Mesenchymal stem cell (in vitro differentiated cells and primary cell): Measurements from ENCODE around the gene TRAF7.

Experiments
- DNase-seq: peaks from one replicate; pipeline ENCODE4 v3.0.0-alpha.2; 2013
- H2AFZ ChIP-seq: one replicate; pipeline ENCODE4 v1.6.1; 2013; ENCODE audit warnings: low read depth, mild to moderate bottlenecking, control low read depth, inconsistent platforms, low read length, moderate library complexity
- H2AK5ac ChIP-seq: 2 replicates; pipeline ENCODE4 v1.6.1; 2013; ENCODE audit warnings: low read length, moderate library complexity, mild to moderate bottlenecking, inconsistent platforms; ENCODE audit not compliant: severe bottlenecking
- H2BK120ac ChIP-seq: one replicate; pipeline ENCODE4 v1.6.1; 2013; ENCODE audit warnings: low read depth, mild to moderate bottlenecking, inconsistent platforms, low read length, moderate library complexity
- H2BK12ac ChIP-seq, 2 experiments: one replicate each; pipeline ENCODE4 v1.6.1; 2013; ENCODE audit warnings: inconsistent platforms in 2 of 2, low read length in 2 of 2, mild to moderate bottlenecking in 2 of 2, moderate library complexity in 2 of 2, control low read depth in 1 of 2
- H2BK15ac ChIP-seq: one replicate; pipeline ENCODE4 v1.6.1; 2013; ENCODE audit warnings: mild to moderate bottlenecking, low read depth, inconsistent platforms; ENCODE audit not compliant: poor library complexity, severe bottlenecking
- H2BK5ac ChIP-seq: 2 replicates; pipeline ENCODE4 v1.6.1; 2013; ENCODE audit warnings: low read depth, mild to moderate bottlenecking, low read length, control low read depth, inconsistent platforms; ENCODE audit not compliant: poor library complexity, severe bottlenecking
- H3K14ac ChIP-seq, 2 experiments: one replicate each; pipeline ENCODE4 v1.6.1; 2013; ENCODE audit warnings: inconsistent platforms in 2 of 2, low read length in 2 of 2, control low read depth in 1 of 2, mild to moderate bottlenecking in 1 of 2, moderate library complexity in 1 of 2
- H3K18ac ChIP-seq, 2 experiments: one replicate each; pipeline ENCODE4 v1.6.1; 2013; ENCODE audit warnings: inconsistent platforms in 2 of 2, low read length in 2 of 2, control low read depth in 1 of 2, low read depth in 1 of 2, mild to moderate bottlenecking in 1 of 2
- H3K23ac ChIP-seq, 2 experiments: one replicate each; pipeline ENCODE4 v1.6.1; 2013; ENCODE audit warnings: inconsistent platforms in 2 of 2, low read length in 2 of 2, mild to moderate bottlenecking in 2 of 2, moderate library complexity in 2 of 2, control low read depth in 1 of 2
- H3K27ac ChIP-seq: 2 replicates; pipeline ENCODE4 v1.5.1; 2013; ENCODE audit warnings: mild to moderate bottlenecking, moderate library complexity, low read length, control low read depth, inconsistent platforms; ENCODE audit not compliant: poor library complexity, severe bottlenecking
- H3K27me3 ChIP-seq, 2 experiments: 2 replicates each; pipeline versions ENCODE4 v1.6.1 to v1.7.0; 2013; ENCODE audit warnings: low read length in 2 of 2, mild to moderate bottlenecking in 2 of 2, moderate library complexity in 2 of 2, control low read depth in 1 of 2, inconsistent platforms in 1 of 2; ENCODE audit not compliant: control insufficient read depth in 1 of 2, insufficient read depth in 1 of 2
- H3K36me3 ChIP-seq, 2 experiments: 2 replicates each; pipeline versions ENCODE4 v1.6.1 to v1.7.0; 2013; ENCODE audit warnings: low read length in 2 of 2, control low read depth in 1 of 2, inconsistent platforms in 1 of 2, low read depth in 1 of 2, mild to moderate bottlenecking in 1 of 2; ENCODE audit not compliant: insufficient read depth in 2 of 2, control insufficient read depth in 1 of 2
- H3K4ac ChIP-seq, 2 experiments: one replicate each; pipeline ENCODE4 v1.6.1; 2013; ENCODE audit warnings: inconsistent platforms in 2 of 2, low read length in 2 of 2, mild to moderate bottlenecking in 2 of 2, moderate library complexity in 2 of 2, control low read depth in 1 of 2, low read depth in 1 of 2
- H3K4me1 ChIP-seq: 2 replicates; pipeline ENCODE4 v1.6.1; 2013; ENCODE audit warnings: low read depth, low read length, control low read depth; ENCODE audit not compliant: control insufficient read depth, insufficient read depth
- H3K4me2 ChIP-seq: 2 replicates; pipeline ENCODE4 v1.6.1; 2013; ENCODE audit warnings: low read length, mild to moderate bottlenecking, inconsistent platforms; ENCODE audit not compliant: poor library complexity, severe bottlenecking
- H3K4me3 ChIP-seq, 2 experiments: 2 replicates each; pipeline versions ENCODE4 v1.5.1 to v1.7.0; 2013; ENCODE audit warnings: low read length in 2 of 2, mild to moderate bottlenecking in 2 of 2, control low read depth in 1 of 2, low read depth in 1 of 2; ENCODE audit not compliant: insufficient read depth in 1 of 2
- H3K79me1 ChIP-seq: replicated peaks from 2 replicates; pipeline ENCODE4 v1.6.1; 2013; ENCODE audit warnings: mild to moderate bottlenecking, control low read depth, low read length, inconsistent platforms; ENCODE audit not compliant: poor library complexity, severe bottlenecking
- H3K9ac ChIP-seq: 2 replicates; pipeline ENCODE4 v1.7.0; 2013; ENCODE audit warnings: mild to moderate bottlenecking, low read length, moderate library complexity
- H3K9me3 ChIP-seq: 2 replicates; pipeline ENCODE4 v1.7.0; 2013; ENCODE audit warnings: mild to moderate bottlenecking, low read length; ENCODE audit not compliant: control insufficient read depth
- H4K8ac ChIP-seq: one replicate; pipeline ENCODE4 v1.6.1; 2013; ENCODE audit warnings: inconsistent platforms, mild to moderate bottlenecking, low read length, moderate library complexity
- H4K91ac ChIP-seq: one replicate; pipeline ENCODE4 v1.6.1; 2013; ENCODE audit warnings: mild to moderate bottlenecking, low read length, inconsistent platforms
- WGBS: methylation state at CpG from one replicate; pipeline ENCODE4 v1.1.7; 2013; ENCODE audit warnings: mixed read lengths; 5-methylcytosine and 5-hydroxymethylcytosine counted together

The TRAF7 gene

DNA sequence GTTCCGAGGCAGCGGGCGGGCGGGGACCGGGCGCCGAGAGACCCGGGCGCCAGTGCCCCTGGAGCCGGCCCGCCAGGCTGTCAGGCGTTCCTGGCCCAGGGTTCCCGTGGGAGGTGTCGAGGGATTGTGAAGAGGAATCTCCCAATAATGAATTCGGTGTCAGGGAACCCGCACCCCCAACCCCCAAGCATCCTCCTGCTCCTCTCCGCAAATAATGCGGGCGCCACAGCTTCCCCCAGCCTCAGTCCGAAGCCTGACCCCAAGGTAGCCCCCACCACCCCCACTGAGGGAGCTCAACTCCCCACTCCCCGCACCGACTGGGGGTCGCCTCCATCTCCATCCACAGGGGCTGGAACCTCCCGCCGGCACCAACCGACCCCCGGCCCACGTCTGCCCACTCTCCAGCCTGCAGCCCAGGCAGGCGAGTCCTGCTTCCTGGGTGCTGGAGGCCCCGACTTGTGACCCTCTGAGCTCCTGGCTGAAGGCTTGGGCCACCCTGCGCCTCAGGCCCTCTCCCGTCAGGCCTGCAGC lies 41.5 kb downstream of the TRAF7 start:
- Histone ChIP-seq H3K27me3 (peaks cover 51 to 63% of the 10 kb centered on the region in 2 experiments), H3K23ac (peak overlapping the region in 1 of 2 experiments; percentile 74), H2BK5ac (no peak overlapping the region), H3K4ac (no peak overlapping the region), H4K8ac (no peak overlapping the region), H4K91ac (no peak overlapping the region), H3K79me1 (no peaks in the 10 kb centered on the region), H3K9me3 (peaks cover 6% of the 10 kb centered on the region), H3K27ac (no peak overlapping the region), H2BK15ac (no peak overlapping the region), H3K4me2 (peak overlapping the region; percentile 71), H2AFZ (no peak overlapping the region), H3K36me3 (no peaks in the 10 kb centered on the region), H2BK12ac (no peak overlapping the region), H3K14ac (no peak overlapping the region), H3K4me3 (peak overlapping the region in 1 of 2 experiments; percentile 62), H3K4me1 (peaks cover 20% of the 10 kb centered on the region), H2AK5ac (no peak overlapping the region), H3K9ac (no peak overlapping the region), H2BK120ac (no peak overlapping the region), H3K18ac (no peak overlapping the region)
- 53% methylated on average over 18 of the region's 32 CpGs for WGBS
- no peak for DNase-seq

- H3K79me1 ChIP-seq = no peaks in the 10 kb centered on the region
- peaks cover 6% of the 10 kb centered on the region for H3K9me3 ChIP-seq
- H2BK12ac ChIP-seq = no peak overlapping the region
- DNase-seq = no peak
- no peak overlapping the region for H2AFZ ChIP-seq
- no peak overlapping the region for H3K23ac ChIP-seq
- H3K4ac ChIP-seq = no peak overlapping the region
- H4K8ac ChIP-seq = no peak overlapping the region
- no peak overlapping the region for H2AK5ac ChIP-seq
- no peak overlapping the region for H4K91ac ChIP-seq
- no peaks in the 10 kb centered on the region for H3K36me3 ChIP-seq
- no peak overlapping the region for H2BK5ac ChIP-seq
- no peak overlapping the region for H3K27ac ChIP-seq
- no peak overlapping the region for H3K4me3 ChIP-seq
- no peak overlapping the region for H3K14ac ChIP-seq
- WGBS = 97% methylated on average over 3 of the region's 6 CpGs
- H3K18ac ChIP-seq = no peak overlapping the region
- peaks cover 20% of the 10 kb centered on the region for H3K4me1 ChIP-seq
- H2BK15ac ChIP-seq = no peak overlapping the region
- peaks cover 51 to 63% of the 10 kb centered on the region in 2 experiments for H3K27me3 ChIP-seq
- no peak overlapping the region for H2BK120ac ChIP-seq
- no peak overlapping the region for H3K9ac ChIP-seq
- no peak overlapping the region for H3K4me2 ChIP-seq
Observed at GRCh38 chr16:2197765-2198164, 42.2 kb downstream of the TRAF7 start.

- no peak overlapping the region for H4K91ac ChIP-seq
- 74% methylated on average over 3 of the region's 4 CpGs for WGBS
- peaks cover 20% of the 10 kb centered on the region for H3K4me1 ChIP-seq
Observed at GRCh38 chr16:2198283-2198682, 42.7 kb downstream of the TRAF7 start.

DNA sequence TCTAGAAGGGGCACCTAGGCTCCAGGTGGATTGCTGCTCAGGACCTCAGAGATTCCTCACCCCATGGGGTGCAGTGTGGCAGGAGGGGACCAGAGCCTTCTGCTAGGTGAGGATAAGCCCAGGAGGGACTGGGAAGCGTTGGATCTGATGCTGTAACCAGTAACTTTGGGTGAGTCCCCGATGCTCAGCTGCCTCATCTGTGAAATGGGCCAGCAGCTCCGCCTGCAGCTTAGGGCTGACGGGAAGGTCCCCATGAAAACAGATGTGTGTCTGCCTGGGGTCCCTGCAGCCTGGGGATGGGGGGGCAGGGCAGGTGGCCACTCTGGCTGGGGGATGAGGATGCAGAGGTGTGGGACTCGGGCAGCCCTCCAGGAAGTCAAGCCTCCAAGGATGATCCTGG lies 43.5 kb downstream of the TRAF7 start:
- 88% methylated on average over 5 of the region's 5 CpGs for WGBS
- Histone ChIP-seq H3K14ac (no peak overlapping the region), H2AFZ (no peak overlapping the region)

More at GRCh38 chr16:2198283-2198682, 42.7 kb downstream of the TRAF7 start:
- Histone ChIP-seq H2BK120ac (no peak overlapping the region), H3K23ac (peak overlapping the region in 1 of 2 experiments; percentile 47), H2BK5ac (no peak overlapping the region), H3K27ac (no peak overlapping the region), H4K8ac (no peak overlapping the region), H3K36me3 (no peaks in the 10 kb centered on the region), H3K9me3 (peaks cover 6% of the 10 kb centered on the region), H2BK12ac (no peak overlapping the region), H3K4me2 (no peak overlapping the region), H3K18ac (no peak overlapping the region), H3K9ac (no peak overlapping the region), H2AFZ (no peak overlapping the region), H2BK15ac (no peak overlapping the region), H3K27me3 (peaks cover 51 to 62% of the 10 kb centered on the region in 2 experiments), H3K14ac (no peak overlapping the region), H2AK5ac (no peak overlapping the region), H3K4ac (no peak overlapping the region), H3K4me3 (no peak overlapping the region), H3K79me1 (no peaks in the 10 kb centered on the region)
- DNase-seq = no peak

More for the DNA sequence above, 43.5 kb downstream of the TRAF7 start:
- Histone ChIP-seq H2BK15ac (no peak overlapping the region), H3K9me3 (peaks cover 6% of the 10 kb centered on the region), H2AK5ac (no peak overlapping the region), H2BK5ac (no peak overlapping the region), H3K4me2 (no peak overlapping the region), H3K27me3 (peaks cover 51 to 53% of the 10 kb centered on the region in 2 experiments), H3K79me1 (no peaks in the 10 kb centered on the region), H3K9ac (no peak overlapping the region), H2BK120ac (no peak overlapping the region), H2BK12ac (no peak overlapping the region), H4K8ac (no peak overlapping the region), H3K27ac (no peak overlapping the region), H3K23ac (no peak overlapping the region), H3K4me3 (no peak overlapping the region), H3K36me3 (no peaks in the 10 kb centered on the region), H3K4ac (no peak overlapping the region), H3K18ac (no peak overlapping the region), H3K4me1 (peaks cover 20% of the 10 kb centered on the region), H4K91ac (no peak overlapping the region)
- DNase-seq = no peak
